AG09309 (cell line): ENCODE results near the gene TADA3.

Experiments
- DNase-seq: peaks from one replicate; pipeline ENCODE4 v3.0.0-alpha.2; 2010; ENCODE audit warnings: low read depth
- H3K4me3 ChIP-seq: 2 replicates; pipeline ENCODE4 v1.5.1; 2011; ENCODE audit warnings: mild to moderate bottlenecking, low read depth, low read length, moderate library complexity; ENCODE audit not compliant: control insufficient read depth
- TF ChIP-seq, protein P1 (sequence below): IDR thresholded peaks from 2 replicates; pipeline ENCODE4 v1.5.1; 2011; ENCODE audit warnings: mild to moderate bottlenecking, low read depth, low read length, inconsistent platforms; ENCODE audit not compliant: insufficient read depth, control insufficient read depth; ENCODE audit errors: missing control alignments

TADA3 gene

DNA sequence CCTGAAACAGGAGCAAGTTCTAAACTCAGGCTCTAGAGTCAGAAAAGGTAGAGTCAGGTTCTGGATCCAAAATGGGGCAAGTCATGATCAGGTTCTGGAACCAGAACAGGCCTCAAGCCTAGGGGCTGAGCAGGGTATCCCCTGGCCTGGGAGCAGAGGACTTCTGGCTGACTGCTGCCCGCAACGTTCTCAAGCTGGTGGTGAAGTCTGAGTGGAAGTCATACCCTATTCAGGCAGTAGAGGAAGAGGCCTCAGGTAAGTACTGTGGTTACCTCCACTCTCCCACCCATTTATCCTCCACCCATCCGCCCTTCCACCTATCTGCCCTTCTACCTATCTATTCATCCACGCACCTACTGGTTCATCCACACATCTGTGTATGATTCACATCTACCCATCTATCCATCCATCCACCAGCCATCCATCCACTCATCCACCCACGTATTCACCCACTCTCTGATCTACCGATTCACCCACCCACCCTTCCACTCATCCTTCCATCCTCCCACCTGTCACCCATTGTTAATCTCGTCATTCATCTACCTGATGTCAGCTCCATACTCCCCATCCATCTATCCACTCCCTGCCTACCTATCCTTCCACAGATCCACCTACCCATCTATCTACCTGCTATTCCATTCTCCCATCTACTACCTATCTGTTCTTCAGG, 26.5 kb upstream of the TADA3 start:
- no peak overlapping the region for H3K4me3 ChIP-seq
- no peak for DNase-seq
- TF ChIP-seq, protein P1, sequence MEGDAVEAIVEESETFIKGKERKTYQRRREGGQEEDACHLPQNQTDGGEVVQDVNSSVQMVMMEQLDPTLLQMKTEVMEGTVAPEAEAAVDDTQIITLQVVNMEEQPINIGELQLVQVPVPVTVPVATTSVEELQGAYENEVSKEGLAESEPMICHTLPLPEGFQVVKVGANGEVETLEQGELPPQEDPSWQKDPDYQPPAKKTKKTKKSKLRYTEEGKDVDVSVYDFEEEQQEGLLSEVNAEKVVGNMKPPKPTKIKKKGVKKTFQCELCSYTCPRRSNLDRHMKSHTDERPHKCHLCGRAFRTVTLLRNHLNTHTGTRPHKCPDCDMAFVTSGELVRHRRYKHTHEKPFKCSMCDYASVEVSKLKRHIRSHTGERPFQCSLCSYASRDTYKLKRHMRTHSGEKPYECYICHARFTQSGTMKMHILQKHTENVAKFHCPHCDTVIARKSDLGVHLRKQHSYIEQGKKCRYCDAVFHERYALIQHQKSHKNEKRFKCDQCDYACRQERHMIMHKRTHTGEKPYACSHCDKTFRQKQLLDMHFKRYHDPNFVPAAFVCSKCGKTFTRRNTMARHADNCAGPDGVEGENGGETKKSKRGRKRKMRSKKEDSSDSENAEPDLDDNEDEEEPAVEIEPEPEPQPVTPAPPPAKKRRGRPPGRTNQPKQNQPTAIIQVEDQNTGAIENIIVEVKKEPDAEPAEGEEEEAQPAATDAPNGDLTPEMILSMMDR, result no peak

DNA sequence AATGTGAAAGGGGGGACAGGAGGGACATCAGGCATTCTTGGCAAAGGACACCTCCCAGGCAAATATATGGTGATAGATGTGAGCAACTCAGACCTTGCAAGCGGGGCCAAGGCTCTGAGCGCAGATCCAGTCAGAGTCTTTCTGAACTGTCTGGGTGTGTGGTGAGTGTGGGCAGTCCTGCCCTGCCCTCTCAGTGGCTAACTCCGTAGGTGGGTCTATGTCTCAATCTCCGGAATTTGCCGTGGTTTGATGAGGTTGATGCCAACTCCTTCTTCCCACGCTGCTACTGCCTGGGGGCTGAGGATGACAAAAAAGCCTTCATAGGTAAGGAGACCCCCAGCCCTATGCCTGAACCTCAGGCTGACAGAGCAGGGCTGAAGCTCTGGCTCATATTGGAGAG, 25.2 kb upstream of the TADA3 start:
- H3K4me3 ChIP-seq, result no peak overlapping the region
- no peak for DNase-seq
- TF ChIP-seq, protein P1, result no peak

DNA sequence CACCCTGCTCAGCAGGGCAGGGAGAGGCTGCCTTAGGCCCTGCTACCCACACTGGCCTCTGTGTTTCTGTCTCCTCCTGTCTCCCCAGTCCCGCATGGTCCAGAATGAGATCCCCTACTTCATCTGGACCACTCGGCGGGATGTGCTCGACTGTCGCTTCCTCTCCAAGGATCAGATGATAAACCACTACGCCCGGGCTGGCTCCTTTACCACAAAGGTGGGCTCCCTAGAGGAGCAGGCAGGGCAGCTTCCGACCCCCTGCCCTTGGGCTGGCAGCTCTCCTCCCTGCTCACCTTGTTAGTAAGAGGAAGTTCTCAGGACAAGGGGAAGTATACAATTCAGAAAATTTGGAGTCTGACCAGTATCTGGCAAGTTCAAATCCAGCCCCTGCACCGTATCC, 23.7 kb upstream of the TADA3 start:
- no peak for DNase-seq
- TF ChIP-seq, protein P1, result no peak
- no peak overlapping the region for H3K4me3 ChIP-seq

DNA sequence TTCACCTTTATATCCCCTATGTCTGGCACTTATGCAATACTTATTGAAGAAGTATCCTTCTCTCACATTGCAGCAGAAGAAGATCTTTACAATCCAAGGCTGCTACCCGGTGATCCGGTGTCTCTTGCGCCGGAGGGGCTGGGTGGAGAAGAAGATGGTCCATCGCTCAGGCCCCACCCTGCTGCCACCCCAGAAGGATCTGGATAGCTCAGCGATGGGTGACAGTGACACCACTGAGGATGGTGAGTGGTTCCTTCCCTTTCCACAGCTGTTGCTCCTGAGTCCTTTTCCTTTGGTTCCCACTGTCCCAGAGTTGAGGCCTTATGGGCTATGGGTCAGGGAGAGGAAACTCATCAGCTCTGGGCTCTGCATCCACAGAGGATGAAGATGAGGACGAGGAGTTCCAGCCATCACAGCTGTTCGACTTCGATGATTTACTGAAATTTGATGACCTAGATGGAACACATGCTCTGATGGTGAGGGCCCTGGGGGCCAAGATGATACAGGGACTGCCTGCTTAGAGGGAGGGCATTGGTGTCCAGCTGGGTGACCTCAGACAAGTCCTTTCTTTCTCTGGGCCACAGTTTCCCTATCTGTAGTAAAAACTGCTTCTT, 20.7 kb upstream of the TADA3 start:
- TF ChIP-seq, protein P1, result no peak
- no peak overlapping the region for H3K4me3 ChIP-seq
- no peak for DNase-seq

DNA sequence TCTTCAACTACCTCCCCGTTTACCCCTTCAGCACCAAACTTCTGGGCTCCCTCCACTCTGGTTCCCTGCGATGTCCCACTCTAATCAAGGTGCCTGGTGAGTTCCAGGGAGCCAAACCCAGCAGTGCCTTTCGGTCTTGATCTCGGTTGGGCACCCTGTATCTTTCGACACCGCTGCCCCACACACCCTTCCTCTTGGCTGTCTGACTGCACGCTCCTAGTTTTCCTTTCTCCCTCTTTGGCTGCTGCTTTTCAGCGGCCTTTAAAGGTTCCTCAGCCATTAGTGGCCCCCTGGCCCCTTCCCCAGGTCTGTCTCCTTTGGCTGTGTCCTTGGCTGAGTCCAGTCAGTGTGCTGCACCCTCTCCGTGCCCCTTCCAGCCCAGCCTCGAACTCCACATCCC, 18.6 kb upstream of the TADA3 start:
- TF ChIP-seq, protein P1, result no peak
- H3K4me3 ChIP-seq, result peak overlapping the region; percentile 64
- DNase-seq, result no peak

DNA sequence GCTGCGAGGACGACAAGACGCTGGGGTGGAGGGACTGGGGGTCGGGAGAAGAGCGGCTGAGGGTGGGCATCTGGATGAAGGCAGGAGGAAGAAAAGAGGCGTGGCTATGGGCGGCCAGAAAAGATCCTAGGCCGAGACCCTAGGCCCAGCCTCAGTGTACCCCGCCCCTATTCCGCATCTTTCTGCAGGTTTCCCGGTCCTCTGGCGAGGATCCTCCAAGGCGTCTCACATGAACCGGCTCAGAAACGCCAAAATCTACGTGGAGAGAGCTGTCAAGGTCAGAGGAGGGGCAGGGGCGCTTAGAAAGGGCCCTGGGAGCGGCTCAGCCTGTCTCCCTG, 18.1 kb upstream of the TADA3 start:
- peak overlapping the region; percentile 64 for H3K4me3 ChIP-seq
- no peak for DNase-seq
- TF ChIP-seq, protein P1, result no peak
